A673 (cell line): ENCODE data around the gene CHST1. TPM values are rescaled to one million over a fixed set of nuclear protein-coding genes. Genes with fewer than 3 reads are reported as not detected.

Experiments used
- BruUV-seq: library from RNA; stranded (reverse); fragments of 400-500 nt; replicated peaks from 2 replicates; lab custom pipeline; 2021; lab: Mats Ljungman, UMichigan
- CTCF ChIA-PET: fragments of 300-600 bp; sonication (Branson Sonifier 250); formaldehyde crosslinking; loops from one replicate; lab custom pipeline; 2022; ENCODE audit warnings: antibody characterized with exemption; lab: Charles Lee
- POLR2A ChIA-PET: fragments of 300-600 bp; sonication (Branson Sonifier 250); formaldehyde crosslinking; loops from one replicate; lab custom pipeline; 2022; ENCODE audit warnings: antibody characterized with exemption; ENCODE audit not compliant: low non-redundant PET; lab: Charles Lee
- DNase-seq: peaks from one replicate; pipeline ENCODE4 v3.0.0-alpha.2; 2015; ENCODE audit warnings: low spot score
- H3K27ac ChIP-seq: fragments of 200-600 bp; sonication (generic); 2 replicates; pipeline ENCODE4 v1.5.1; 2016; ENCODE audit warnings: mixed run types, low read depth, mild to moderate bottlenecking, mixed read lengths, antibody characterized with exemption, low read length; ENCODE audit not compliant: poor library complexity, severe bottlenecking
- H3K27me3 ChIP-seq: fragments of 200-600 bp; sonication (generic); replicated peaks from 2 replicates; pipeline ENCODE4 v1.6.1; 2017; ENCODE audit warnings: mixed run types, low read depth, mild to moderate bottlenecking, mixed read lengths, antibody characterized with exemption, low read length; ENCODE audit not compliant: insufficient read depth, poor library complexity
- H3K36me3 ChIP-seq: fragments of 200-600 bp; sonication (generic); 2 replicates; pipeline ENCODE4 v1.6.1; 2016; ENCODE audit warnings: mixed run types, mild to moderate bottlenecking, mixed read lengths, antibody characterized with exemption, low read length; ENCODE audit not compliant: insufficient read depth, poor library complexity, severe bottlenecking
- H3K4me1 ChIP-seq: fragments of 200-600 bp; sonication (generic); 2 replicates; pipeline ENCODE4 v1.6.1; 2017; ENCODE audit warnings: mixed run types, mild to moderate bottlenecking, mixed read lengths, antibody characterized with exemption, low read length; ENCODE audit not compliant: insufficient read depth, poor library complexity, severe bottlenecking
- H3K4me3 ChIP-seq: fragments of 200-600 bp; sonication (generic); 2 replicates; pipeline ENCODE4 v1.5.1; 2016; ENCODE audit warnings: low read depth, mixed run types, mild to moderate bottlenecking, mixed read lengths, low read length; ENCODE audit not compliant: poor library complexity, severe bottlenecking
- H3K9me3 ChIP-seq: fragments of 200-600 bp; sonication (generic); 2 replicates; pipeline ENCODE4 v1.6.1; 2016; ENCODE audit warnings: mixed run types, low read depth, mild to moderate bottlenecking, mixed read lengths, antibody characterized with exemption, low read length; ENCODE audit not compliant: poor library complexity, severe bottlenecking
- EZH2 ChIP-seq: fragments of 200-600 bp; sonication (generic); IDR thresholded peaks from 2 replicates; pipeline ENCODE4 v1.6.1; 2017; ENCODE audit warnings: borderline replicate concordance, low read depth, mild to moderate bottlenecking, mixed read lengths, antibody characterized with exemption, low read length; ENCODE audit not compliant: poor library complexity, severe bottlenecking
- intact Hi-C: fragments of 100-400 bp; cut with micrococcal nuclease; formaldehyde crosslinking; loops from one replicate; pipeline ENCODE4 v1.10.0; 2022; ENCODE audit not compliant: unreplicated experiment
- total RNA-seq: library from RNA; stranded (reverse); gene quantifications from 2 replicates; pipeline ENCODE4 v1.2.3, GENCODE V29; 2021
- TF ChIP-seq, protein P1 (sequence below): fragments of 300-800, 200-600 bp; sonication (generic); conservative IDR thresholded peaks from 2 replicates; pipeline ENCODE4 v1.5.1; 2017; ENCODE audit warnings: low read depth, mild to moderate bottlenecking, antibody characterized with exemption, low read length, moderate library complexity, mixed read lengths

The CHST1 gene
- total RNA-seq, 1 experiment from 2014 or later: 17.0 TPM

DNA sequence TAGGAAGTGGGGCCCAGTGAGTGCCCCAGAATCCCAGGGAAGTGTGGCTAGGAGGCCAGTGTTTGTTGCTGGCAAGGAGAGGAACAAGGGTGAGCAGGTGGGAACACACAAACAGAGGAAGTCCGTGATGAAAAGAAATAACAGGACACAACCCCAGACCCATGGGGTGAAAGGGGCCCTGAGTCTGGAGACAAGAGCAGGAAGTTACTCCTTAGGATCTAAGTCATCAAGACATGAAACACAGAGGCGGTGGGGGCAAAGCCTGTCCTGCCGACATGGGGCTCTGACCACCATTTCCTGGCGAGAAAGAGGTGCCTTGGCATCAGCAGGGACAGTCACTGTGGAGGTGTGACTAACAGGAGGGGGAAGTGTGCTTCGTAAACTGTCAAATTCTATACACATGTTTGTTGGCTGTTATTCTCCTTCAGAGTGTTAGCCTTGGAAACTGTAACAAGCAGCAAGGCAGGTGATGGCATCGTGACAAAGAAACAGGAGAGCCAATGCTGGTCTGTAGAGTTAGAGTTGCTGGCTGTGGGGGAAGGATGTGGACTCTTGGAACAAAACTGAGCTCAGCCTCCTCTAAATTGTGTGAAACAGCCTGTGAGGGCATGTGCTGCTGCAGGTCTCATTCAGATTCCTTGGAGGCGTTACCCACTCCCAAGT lies 21.7 kb downstream of the CHST1 start:
- Histone ChIP-seq H3K9me3 (no peaks in the 10 kb centered on the region), H3K4me3 (no peak overlapping the region), H3K27ac (no peak overlapping the region), H3K4me1 (no peaks in the 10 kb centered on the region), H3K27me3 (no peaks in the 10 kb centered on the region), H3K36me3 (no peaks in the 10 kb centered on the region)
- intact Hi-C loops: no loop called here
- ChIA-PET CTCF (interaction anchor here (1.2 to 1.7 kb wide), 2 partner anchors 11 kb away, joined by 4 to 11 read pairs; no protein-coding TSS in a partner anchor), POLR2A (no interaction called here)
- DNase-seq: no peak
- no TSS peak for BruUV-seq
- TF ChIP-seq, protein P1, sequence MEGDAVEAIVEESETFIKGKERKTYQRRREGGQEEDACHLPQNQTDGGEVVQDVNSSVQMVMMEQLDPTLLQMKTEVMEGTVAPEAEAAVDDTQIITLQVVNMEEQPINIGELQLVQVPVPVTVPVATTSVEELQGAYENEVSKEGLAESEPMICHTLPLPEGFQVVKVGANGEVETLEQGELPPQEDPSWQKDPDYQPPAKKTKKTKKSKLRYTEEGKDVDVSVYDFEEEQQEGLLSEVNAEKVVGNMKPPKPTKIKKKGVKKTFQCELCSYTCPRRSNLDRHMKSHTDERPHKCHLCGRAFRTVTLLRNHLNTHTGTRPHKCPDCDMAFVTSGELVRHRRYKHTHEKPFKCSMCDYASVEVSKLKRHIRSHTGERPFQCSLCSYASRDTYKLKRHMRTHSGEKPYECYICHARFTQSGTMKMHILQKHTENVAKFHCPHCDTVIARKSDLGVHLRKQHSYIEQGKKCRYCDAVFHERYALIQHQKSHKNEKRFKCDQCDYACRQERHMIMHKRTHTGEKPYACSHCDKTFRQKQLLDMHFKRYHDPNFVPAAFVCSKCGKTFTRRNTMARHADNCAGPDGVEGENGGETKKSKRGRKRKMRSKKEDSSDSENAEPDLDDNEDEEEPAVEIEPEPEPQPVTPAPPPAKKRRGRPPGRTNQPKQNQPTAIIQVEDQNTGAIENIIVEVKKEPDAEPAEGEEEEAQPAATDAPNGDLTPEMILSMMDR: no peak
- TF ChIP-seq EZH2: no peak

DNA sequence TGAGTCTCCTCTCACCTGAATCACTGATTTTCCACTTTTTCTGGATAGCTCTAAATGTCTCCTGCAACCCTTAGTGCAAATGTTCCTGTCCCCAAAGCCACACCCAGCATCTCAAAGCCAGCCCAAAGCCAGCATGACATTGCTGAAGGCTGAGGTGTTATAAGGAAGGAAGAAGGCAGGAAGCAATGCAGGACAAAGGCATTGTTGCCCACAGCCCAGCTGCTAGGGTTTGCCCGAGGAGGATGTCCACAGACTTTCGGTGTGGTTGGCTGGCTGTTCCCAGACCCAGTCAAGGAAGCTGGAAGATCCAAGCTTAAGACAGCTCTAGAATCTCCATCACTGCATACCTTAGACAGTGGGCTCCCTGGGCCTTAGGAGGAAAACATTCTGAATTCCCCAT lies 23.5 kb downstream of the CHST1 start:
- TF ChIP-seq, protein P1: no peak
- TF ChIP-seq EZH2: no peak
- ChIA-PET POLR2A (no interaction called here), CTCF (interaction anchor here (0.6 kb wide), 1 partner anchor 130 kb away, joined by 5 read pairs; no protein-coding TSS in a partner anchor)
- Histone ChIP-seq H3K9me3 (no peaks in the 10 kb centered on the region), H3K4me1 (peaks cover under 1% of the 10 kb centered on the region), H3K27me3 (no peaks in the 10 kb centered on the region), H3K4me3 (no peak overlapping the region), H3K36me3 (no peaks in the 10 kb centered on the region), H3K27ac (no peak overlapping the region)
- intact Hi-C loops: no loop called here
- no peak for DNase-seq
- BruUV-seq: no TSS peak

DNA sequence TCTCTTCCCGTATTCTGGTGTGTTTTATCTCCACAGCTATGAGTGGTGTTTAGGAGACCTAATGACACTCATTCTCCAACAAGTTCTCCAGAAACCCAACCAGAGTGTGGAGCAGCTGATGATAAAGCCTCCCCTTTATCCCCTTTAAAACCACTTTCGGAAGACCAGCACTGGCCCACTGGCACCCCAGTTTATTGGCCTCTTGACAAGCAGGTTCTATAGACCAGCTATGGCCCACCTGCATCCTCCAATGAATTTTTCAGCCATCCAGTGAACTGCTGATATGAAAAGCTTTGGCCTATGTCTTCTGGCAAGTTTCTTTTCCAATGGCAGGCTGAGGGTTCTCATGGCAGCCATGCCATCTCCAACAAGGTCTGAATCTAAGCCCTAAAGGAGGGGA lies 27.4 kb downstream of the CHST1 start:
- Histone ChIP-seq H3K4me3 (no peak overlapping the region), H3K36me3 (no peaks in the 10 kb centered on the region), H3K9me3 (no peaks in the 10 kb centered on the region), H3K4me1 (peaks cover 4% of the 10 kb centered on the region), H3K27ac (no peak overlapping the region), H3K27me3 (peaks cover 3% of the 10 kb centered on the region)
- ChIA-PET POLR2A (interaction anchor here (0.6 kb wide), 2 partner anchors 109 to 1805 kb away, joined by 5 to 6 read pairs; no protein-coding TSS in a partner anchor), CTCF (interaction anchor here (1.0 kb wide), 1 partner anchor 134 kb away, joined by 3 read pairs; no protein-coding TSS in a partner anchor)
- no peak for DNase-seq
- intact Hi-C loops: no loop called here
- TF ChIP-seq, protein P1: no peak
- no peak for TF ChIP-seq EZH2
- BruUV-seq: no TSS peak
